NOMO-1 treated with DMSO at 0.1 percent for 48 hours (cell line): Measurements from ENCODE around the gene HOXA2.

Source experiments
- DNase-seq: peaks from one replicate; lab custom pipeline; 2025; ENCODE audit not compliant: unreplicated experiment; lab: John Stamatoyannopoulos, UW

Gene HOXA2

GRCh38 chr7:27126596-27127327 is 24.3 kb upstream of the HOXA2 start:
- DNase-seq: no peak

- DNase-seq: no peak
These were observed 23.5 kb upstream of the HOXA2 start for GRCh38 chr7:27125986-27126394.

- no peak for DNase-seq
These were observed 22.6 kb upstream of the HOXA2 start for GRCh38 chr7:27124902-27125689.

- no peak for DNase-seq
These were observed 21.8 kb upstream of the HOXA2 start for GRCh38 chr7:27124096-27124901.

GRCh38 chr7:27123477-27124053 is 21.1 kb upstream of the HOXA2 start:
- no peak for DNase-seq

- DNase-seq: no peak
These were observed 20.6 kb upstream of the HOXA2 start for GRCh38 chr7:27123007-27123476.

GRCh38 chr7:27122077-27122910 is 19.8 kb upstream of the HOXA2 start:
- DNase-seq: no peak

- no peak for DNase-seq
These were observed 19.2 kb upstream of the HOXA2 start for GRCh38 chr7:27121684-27122076.

GRCh38 chr7:27119412-27119911 is 17.0 kb upstream of the HOXA2 start:
- DNase-seq: no peak

- no peak for DNase-seq
These were observed 16.1 kb upstream of the HOXA2 start for GRCh38 chr7:27118580-27118979.

GRCh38 chr7:27117887-27118491 is 15.5 kb upstream of the HOXA2 start:
- DNase-seq: no peak

- no peak for DNase-seq
These were observed 14.7 kb upstream of the HOXA2 start for GRCh38 chr7:27116962-27117886.

GRCh38 chr7:27116031-27116961 is 13.8 kb upstream of the HOXA2 start:
- DNase-seq: no peak

- DNase-seq: no peak
These were observed 12.9 kb upstream of the HOXA2 start for GRCh38 chr7:27115221-27116026.

GRCh38 chr7:27114881-27115220 is 12.4 kb upstream of the HOXA2 start:
- no peak for DNase-seq

- DNase-seq: no peak
These were observed 11.7 kb upstream of the HOXA2 start for GRCh38 chr7:27113991-27114769.
